Airway epithelial cell (primary cell): ENCODE data around the gene POLDIP2. TPM values are rescaled to one million over a fixed set of nuclear protein-coding genes. Genes with fewer than 3 reads are reported as not detected.

Experiments used
- total RNA-seq: library from RNA; depleted of rRNA; stranded (reverse); fragments of >200 nt; gene quantifications from 2 replicates; pipeline ENCODE4 v1.2.3, GENCODE V29; 2015

POLDIP2 gene, protein sequence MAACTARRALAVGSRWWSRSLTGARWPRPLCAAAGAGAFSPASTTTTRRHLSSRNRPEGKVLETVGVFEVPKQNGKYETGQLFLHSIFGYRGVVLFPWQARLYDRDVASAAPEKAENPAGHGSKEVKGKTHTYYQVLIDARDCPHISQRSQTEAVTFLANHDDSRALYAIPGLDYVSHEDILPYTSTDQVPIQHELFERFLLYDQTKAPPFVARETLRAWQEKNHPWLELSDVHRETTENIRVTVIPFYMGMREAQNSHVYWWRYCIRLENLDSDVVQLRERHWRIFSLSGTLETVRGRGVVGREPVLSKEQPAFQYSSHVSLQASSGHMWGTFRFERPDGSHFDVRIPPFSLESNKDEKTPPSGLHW
- 89.2 and 96.0 TPM in 2 replicates for total RNA-seq

DNA sequence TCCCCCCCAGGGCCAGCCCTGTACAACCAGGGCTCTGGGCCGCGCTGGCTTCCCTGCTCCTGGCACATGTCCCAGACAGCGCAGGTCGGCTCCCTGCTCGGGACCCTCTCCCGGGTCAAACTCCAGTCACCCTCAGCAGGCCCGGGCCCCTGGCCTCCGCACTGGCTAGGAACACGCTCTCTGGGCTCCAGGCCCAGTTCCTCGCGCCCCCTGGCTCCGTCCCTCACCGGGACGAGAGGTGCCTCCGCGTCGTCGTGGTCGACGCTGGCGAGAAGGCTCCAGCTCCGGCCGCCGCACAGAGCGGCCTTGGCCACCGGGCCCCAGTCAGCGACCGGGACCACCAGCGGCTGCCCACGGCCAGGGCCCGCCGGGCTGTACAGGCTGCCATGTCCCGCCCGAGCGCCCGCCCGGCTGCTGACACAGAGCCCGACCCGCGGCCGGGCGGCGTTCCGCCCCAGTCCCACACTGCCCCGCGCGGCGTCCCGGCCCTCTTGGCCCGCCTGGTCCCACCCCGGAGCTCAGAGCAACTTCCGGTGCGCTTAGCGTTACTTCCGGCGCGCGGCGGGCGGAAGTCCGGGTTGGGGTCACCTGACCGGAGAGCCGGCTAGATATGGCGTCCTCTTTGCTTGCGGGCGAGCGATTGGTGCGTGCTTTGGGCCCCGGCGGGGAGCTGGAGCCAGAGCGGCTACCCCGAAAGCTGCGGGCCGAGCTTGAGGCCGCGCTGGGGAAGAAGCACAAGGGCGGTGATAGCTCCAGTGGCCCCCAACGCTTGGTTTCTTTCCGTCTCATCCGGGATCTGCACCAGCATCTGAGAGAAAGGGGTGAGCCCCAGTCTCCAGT, at the start of gene POLDIP2:
POLDIP2 (minus strand) TSS at position 467 of the 840 bp plus-strand sequence; CDS start at position 388, 79 bp downstream.

DNA sequence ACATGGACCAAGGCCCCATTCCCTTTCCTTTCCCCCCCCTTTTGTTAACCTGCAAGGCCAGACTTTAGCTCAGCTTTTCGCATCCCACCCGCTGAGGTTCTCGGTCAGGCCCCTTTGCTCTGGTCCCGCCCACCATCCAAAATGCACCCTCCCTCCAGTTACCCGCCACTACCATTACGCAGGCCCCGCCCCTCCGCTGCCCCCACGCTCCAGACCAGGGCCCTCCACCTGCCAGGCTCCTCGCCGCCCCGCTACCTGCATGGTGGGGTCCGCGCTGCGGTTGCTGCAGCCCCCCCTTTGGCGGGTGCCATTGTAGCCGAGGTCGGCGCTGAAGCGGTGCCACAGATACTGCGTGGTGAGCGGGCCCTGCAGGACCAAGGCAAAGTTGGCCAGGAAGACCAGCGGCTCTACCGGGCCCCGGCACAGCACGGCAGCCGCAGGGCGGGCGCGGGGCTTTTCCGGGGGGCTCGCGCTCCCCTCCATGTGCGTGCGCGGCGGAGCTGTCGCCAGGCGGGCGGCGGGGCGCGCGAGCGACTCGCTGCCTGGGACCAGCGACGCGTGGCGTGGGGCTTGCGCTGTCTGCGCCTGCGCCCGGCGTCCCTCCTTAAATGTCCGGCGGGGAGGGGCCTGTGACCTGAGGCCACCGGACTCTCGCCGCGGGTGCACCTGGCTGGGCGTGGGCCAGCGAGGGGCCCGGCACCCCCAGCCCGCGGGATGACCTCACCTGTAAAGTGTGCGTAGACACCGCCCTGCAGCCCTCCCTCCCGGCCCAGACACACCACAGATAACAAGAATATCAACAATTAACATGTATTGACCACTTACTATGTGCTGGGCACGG, 48.5 kb upstream of the POLDIP2 start, which contains the start of gene SLC46A1:
SLC46A1 (minus strand) TSS at position 581 of the 841 bp plus-strand sequence; CDS start at position 483, 98 bp downstream.

DNA sequence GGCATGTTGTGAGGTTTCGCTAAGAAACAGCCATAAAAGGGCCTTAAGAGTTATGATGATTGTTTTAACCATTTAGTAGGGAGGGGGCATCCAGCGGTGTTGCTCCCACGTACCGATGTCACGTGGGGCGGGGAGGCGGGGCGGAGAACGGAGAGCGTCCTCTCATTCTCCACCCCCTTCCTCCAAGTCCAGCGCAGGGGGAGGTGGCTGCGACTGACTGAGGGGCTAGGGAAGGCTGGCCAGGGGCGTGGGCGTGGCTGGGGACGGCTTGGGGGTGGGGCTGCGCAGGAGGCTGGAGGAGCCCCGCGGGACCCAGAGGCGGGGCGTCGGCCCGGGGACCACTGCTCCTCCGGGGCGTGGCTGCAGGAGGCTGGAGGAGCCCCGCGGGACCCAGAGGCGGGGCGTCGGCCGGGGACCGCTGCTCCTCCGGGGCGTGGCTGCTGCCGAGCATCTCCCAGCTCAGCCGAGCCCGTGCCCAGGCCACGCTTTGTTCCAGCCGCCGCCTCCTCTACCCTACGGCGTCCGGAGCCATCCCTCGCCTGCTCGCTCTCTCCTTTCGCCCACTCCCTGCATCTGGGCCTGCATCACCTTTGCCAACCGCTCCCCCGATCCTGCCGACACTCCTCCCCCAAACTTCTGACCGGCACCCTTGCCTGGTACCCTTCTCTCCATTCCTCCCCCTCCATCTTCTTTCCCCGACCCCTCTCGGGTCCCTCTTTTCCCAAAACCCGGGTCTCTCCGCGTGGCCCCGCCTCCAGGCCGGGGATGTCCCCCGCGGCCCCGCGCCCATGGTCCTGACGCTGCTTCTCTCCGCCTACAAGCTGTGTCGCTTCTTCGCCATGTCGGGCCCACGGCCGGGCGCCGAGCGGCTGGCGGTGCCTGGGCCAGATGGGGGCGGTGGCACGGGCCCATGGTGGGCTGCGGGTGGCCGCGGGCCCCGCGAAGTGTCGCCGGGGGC, 14.2 kb upstream of the POLDIP2 start, which contains the start of gene SARM1:
SARM1 (plus strand) TSS at position 450 of the 958 bp plus-strand sequence; CDS start at position 789, 339 bp downstream.

DNA sequence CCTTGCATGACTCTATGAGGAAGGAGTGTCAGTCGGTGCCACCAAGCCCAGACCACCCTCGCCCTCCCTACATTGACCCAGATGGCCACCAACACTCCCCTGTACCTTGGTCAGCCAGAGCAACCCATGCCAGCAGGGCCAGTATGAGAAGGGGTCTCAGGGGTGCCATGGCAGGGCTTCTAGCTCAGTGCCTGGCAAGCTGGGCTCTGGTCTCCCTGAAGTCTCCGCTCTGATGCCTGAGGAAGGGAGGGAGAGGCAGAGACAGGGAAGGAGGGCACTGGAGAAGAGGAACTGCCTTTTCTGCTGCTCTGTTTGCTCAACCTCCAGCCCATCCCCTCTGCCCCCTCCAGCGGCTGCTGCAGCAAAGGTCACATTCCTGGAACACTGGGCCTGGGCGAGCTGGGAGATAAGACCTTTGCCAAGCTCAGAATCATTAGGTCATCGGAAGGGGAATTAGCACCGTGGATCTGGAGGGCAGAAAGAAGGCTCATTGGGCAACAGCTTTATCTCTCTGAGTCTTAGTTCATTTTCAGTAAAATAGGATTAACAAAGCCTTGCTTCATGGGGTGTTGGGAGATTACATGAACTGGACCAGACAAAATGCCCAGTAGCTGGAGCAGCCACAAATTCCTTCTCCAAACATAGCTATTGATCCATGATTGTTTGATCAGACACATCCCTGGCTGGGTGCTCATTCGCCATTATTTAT, 12.9 kb upstream of the POLDIP2 start, which contains the start of gene VTN:
VTN (minus strand) TSS at position 273 of the 709 bp plus-strand sequence; CDS start at position 169, 104 bp downstream.

DNA sequence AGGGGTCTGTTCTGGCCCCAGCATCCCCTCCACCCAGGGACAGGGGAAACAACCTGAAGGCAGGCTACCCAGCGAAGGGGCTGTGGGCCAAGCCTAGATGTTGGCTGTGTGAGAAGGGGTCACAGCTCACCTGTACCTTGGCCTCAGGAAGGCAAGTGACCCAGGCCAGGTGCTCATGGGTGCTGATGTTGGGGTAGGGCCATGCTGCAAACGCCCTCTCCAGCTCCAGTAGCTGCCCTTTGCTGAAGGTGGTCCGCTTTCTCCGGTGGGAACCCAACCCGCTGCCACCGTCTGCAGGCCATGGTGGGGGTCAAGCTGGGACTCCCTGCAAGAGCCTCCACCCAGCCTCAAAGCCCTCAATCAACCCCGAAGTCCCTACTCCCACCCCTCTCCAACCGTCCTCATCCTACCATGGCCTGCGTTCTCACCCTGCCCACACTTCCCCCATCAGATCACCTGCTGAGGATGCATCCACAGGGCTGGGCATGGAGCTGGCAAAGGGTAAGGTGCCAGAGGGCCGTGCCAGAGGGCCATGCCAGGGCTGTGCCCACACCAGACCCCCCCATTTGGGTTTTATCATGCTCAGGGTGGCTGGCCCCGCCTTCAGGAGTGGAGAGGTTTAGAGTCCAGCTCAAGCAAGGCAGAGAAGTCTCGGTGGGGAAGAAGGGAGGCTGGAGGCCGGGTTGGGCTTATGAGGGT, 7.5 kb upstream of the POLDIP2 start, which contains the start of gene SEBOX:
SEBOX (minus strand) TSS at position 535 of the 699 bp plus-strand sequence; CDS start at position 487, 48 bp downstream.

DNA sequence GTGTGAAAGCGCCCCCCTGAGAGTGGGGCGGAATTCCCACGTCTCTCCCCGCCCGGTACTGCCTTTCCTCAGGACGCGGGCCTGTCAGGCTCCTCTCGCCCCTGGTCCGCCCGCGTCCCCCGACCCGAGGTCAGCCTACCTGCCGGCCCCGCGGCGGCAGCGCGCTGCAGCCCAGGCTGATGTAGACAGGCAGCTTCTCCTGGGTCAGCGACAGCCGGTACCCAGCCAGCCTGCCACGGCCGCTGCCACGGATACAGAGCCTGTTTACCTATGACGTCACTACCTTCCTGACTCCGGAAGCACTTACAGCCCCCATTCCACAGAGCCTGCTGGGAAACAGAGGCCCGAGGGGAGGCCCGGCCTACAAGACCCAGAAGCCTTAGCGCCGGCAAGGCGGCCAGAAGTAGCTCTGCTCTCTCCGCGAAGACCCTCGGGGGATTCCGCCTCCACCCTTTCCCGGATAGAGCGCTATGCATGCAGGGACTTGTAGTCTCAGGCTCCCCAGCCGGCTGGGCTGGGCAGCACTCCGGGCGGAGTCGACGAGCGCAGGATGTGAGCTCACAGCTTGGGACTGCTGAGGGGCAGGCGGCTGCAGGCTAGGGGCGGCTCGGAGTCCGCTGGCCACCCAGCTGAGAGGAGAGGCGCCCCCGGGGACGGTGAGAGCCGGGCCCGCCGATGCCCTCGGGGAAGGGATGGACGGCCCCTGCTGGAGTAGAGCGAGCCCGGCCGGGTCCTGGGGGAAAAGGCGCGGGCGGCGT, 21.9 kb downstream of the POLDIP2 start, which contains the start of the genes IFT20 and TNFAIP1:
IFT20 (minus strand) TSS at position 272 of the 758 bp plus-strand sequence. CDS start 3,487 bp downstream, outside the sequence.
TNFAIP1 (plus strand) TSS at position 561 of the 758 bp plus-strand sequence. CDS start 3,761 bp downstream, outside the sequence.

DNA sequence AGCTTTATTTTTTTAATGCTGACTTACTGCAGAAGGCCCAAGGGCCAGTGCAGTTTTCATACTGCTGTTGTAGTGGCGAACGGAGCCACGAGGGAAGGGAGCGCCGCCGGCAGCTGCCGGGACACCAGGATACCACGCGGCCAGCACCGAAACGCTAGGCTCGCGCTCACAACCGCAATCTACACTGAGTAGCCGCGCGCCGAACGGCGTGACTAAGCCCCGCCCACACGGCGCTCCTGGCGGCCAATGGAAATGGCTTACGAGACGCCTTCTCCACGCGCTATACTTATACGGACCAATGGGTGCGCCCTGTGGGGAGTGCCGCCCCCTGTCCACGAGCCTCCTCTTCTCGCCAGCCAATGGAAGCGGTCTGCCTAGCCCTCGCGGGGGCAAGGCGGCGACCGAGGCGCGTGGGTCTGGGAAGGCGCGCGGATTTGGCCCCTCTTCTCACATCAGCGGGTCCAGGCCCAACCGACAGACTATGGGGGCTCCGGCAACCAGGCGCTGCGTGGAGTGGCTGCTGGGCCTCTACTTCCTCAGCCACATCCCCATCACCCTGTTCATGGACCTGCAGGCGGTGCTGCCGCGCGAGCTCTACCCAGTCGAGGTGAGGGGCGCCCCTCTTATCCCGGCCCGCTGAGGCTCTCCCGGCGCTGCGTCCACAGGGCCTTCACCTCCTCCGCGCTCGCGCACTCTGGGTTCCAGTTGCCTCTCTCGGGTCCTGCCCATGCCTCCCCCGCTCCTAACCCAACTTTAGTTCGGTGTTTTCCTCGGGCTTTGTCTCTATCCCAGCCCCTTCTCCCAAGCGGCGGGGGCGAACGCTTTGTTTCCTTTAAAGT, 38.3 kb downstream of the POLDIP2 start, which contains the start of gene TMEM97:
TMEM97 (plus strand) TSS at position 442 of the 839 bp plus-strand sequence; CDS start at position 482, 40 bp downstream.

Other genes starting within 250 kb of the POLDIP2 start
- 17.2 and 22.9 TPM in 2 replicates for gene TMEM97, start 38.3 kb downstream of the POLDIP2 start, total RNA-seq
- gene IFT20, start 22.1 kb downstream of the POLDIP2 start, total RNA-seq = 17.8 and 29.9 TPM in 2 replicates
- 34.6 and 49.8 TPM in 2 replicates for gene TNFAIP1, start 21.8 kb downstream of the POLDIP2 start, total RNA-seq
- not detected in 2 replicates for gene SEBOX, start 7.7 kb upstream of the POLDIP2 start, total RNA-seq
- gene VTN, start 12.8 kb upstream of the POLDIP2 start, total RNA-seq = not detected in 2 replicates
- gene SARM1, start 14.2 kb upstream of the POLDIP2 start, total RNA-seq = 0.14 and 0.21 TPM in 2 replicates
- gene SLC46A1, start 48.7 kb upstream of the POLDIP2 start, total RNA-seq = 2.6 and 4.8 TPM in 2 replicates
- gene SLC13A2, start 116.1 kb upstream of the POLDIP2 start, total RNA-seq = not detected in 2 replicates
- 2.7 and 11.1 TPM in 2 replicates for gene FOXN1, start 148.8 kb upstream of the POLDIP2 start, total RNA-seq
- gene UNC119, start 195.1 kb upstream of the POLDIP2 start, total RNA-seq = 34.1 and 51.9 TPM in 2 replicates
- gene PIGS, start 214.0 kb upstream of the POLDIP2 start, total RNA-seq = 55.8 and 60.0 TPM in 2 replicates
- 109 and 131 TPM in 2 replicates for gene ALDOC, start 219.4 kb upstream of the POLDIP2 start, total RNA-seq
- 36.9 and 44.5 TPM in 2 replicates for gene SPAG5, start 241.5 kb upstream of the POLDIP2 start, total RNA-seq